GM12892 (cell line): ENCODE data around the gene ATG13.
A peak's percentile ranks its signal among the peaks of the same experiment; 100 is the strongest.

Source experiments
- DNase-seq: peaks from one replicate; pipeline ENCODE4 v3.0.0; 2011; ENCODE audit not compliant: insufficient read length
- FAIRE-seq: peaks from 2 replicates; lab custom pipeline; 2011; peaks lifted over from hg19 to GRCh38; lab: Jason Lieb, UNC
- POLR2A ChIP-seq: IDR thresholded peaks from 2 replicates; pipeline ENCODE4 v1.6.1; 2011; ENCODE audit warnings: low read depth, low read length, control low read depth
- POLR2AphosphoS5 ChIP-seq: IDR thresholded peaks from 2 replicates; pipeline ENCODE4 v1.6.1; 2011; ENCODE audit warnings: low read depth, low read length, control low read depth
- TAF1 ChIP-seq: IDR thresholded peaks from 2 replicates; pipeline ENCODE4 v1.6.1; 2011; ENCODE audit warnings: low read depth, mild to moderate bottlenecking, control low read depth, low read length, borderline replicate concordance

ATG13 gene

DNA sequence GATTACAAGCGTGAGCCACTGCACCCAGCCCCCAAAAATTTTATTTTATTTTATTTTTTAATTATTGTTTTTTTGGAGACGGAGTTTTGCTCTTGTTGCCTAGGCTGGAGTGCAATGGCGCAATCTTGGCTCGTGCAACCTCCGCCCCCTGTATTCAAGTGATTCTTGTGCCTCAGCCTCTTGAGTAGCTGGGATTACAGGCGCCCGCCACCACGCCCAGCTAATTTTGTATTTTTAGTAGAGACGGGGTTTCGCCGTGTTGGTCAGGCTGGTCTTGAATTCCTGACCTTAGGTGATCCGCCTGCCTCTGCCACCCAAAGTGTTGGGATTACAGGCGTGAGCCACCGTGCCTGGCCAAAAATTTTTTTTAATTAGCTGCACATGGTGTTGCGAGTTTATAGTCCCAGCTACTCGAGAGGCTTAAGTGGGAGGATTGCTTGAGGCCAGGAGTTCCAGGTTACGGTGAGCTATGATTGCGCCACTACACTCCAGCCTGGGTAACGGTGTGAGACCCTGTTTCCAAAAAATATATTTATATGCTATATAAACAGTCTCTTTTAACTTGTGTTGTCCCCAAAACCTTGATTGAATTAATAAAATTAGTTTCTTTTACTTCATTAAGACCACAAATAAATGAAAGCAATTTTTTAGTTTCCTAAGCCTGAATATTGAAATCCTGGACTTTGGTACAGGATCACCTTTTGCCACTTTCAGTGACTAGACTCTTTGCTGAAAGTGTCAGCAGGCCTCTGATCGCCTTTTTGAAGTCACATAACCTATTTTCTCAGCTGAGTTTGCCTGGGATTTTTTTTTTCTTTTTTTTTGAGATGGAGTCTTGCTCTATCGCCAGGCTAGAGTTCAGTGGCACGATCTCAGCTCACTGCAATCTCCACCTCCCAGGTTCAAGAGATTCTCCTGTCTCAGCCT, 16.2 kb downstream of the ATG13 start:
- DNase-seq (no peak), FAIRE-seq (no peak)
- no peak for TF ChIP-seq POLR2AphosphoS5
- TF ChIP-seq TAF1: no peak
- TF ChIP-seq POLR2A: no peak

DNA sequence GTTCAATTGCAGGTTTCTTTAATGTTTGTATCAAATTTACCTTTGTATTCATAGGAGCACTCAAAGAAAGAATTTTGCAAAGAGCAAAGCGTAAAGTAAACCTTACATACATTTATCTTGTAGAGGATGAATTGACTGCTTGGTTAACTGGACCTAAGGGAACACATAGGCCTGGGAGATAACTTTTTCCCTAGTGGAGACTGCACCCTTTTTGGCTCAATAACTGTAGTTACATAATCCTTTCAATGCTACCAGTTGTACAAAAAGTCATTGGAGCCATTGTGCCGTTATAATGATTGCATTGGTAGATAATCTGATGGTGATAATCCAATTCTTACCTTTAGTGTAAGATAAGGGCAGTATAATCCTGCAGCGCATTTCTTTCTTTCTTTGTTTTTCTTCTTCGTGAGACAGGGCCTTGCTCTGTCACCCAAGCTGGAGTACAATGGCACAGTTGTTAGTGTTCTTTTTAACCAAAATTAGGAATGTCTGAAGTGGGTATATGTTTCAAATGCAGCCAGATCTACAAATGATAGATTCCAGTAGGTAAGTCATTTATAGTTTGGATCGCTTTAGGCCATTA, 18.3 kb downstream of the ATG13 start:
- no peak for FAIRE-seq
- DNase-seq: no peak
- TF ChIP-seq POLR2AphosphoS5: no peak
- TF ChIP-seq POLR2A: no peak
- TF ChIP-seq TAF1: no peak

- FAIRE-seq: no peak
Measured at GRCh38 chr11:46637546-46637945, 20.2 kb downstream of the ATG13 start.

DNA sequence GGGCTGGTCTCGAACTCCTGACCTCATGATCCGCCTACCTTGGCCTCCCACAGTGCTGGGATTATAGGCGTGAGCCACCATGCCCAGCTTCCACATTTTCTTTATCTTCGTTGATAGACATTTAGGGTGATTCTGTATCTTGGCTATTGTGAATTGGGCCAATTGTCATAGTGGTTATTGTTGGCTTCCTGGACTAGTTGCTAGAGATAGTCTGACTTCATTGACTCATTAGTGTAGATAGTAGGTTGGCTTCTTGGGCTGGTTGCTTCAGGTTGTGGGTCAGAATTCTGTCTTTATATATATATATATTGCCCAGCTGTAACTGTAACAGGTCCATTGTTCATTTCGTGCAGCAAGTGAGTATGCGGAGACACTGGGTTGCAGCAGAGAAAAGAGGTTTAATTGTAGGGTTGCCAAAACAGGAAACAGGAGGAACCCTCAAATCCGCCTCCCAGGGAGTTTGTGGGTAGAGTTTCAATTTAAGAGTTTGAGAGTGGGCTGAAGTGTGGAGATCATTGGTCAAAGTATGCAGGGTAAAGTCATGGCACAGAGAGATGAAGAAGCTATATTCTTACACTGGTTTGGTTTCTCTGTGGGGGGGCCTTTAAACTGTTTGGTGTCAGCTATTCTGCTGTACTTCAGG, 22.0 kb downstream of the ATG13 start:
- FAIRE-seq (no peak), DNase-seq (no peak)
- TF ChIP-seq TAF1: no peak

More at GRCh38 chr11:46637546-46637945, 20.2 kb downstream of the ATG13 start:
- DNase-seq: no peak
- TF ChIP-seq TAF1 (no peak), POLR2A (no peak), POLR2AphosphoS5 (no peak)

- FAIRE-seq: no peak
- TF ChIP-seq TAF1 (no peak), POLR2AphosphoS5 (no peak), POLR2A (no peak)
- DNase-seq: no peak
Measured at GRCh38 chr11:46640036-46640788, 22.9 kb downstream of the ATG13 start.

DNA sequence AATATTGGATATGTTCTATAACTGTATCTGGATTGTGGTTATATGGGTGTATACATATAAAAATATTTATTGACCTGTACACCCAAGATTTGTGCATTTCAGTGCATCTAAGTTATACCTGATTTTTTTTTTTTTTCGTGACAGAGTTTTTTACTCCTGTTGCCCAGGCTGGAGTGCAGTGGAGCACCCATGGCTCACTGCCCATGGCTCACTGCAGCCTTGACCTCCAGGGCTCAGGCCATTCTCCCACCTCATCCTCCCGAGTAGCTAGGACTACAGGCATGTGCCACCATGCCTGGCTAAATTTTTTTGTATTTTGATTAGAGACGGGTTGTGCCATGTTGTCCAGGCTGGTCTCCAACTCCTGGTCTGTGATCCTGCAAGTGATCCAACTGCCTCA, 24.3 kb downstream of the ATG13 start:
- FAIRE-seq: no peak
- no peak for TF ChIP-seq POLR2AphosphoS5
- no peak for TF ChIP-seq POLR2A
- no peak for TF ChIP-seq TAF1
- no peak for DNase-seq

GRCh38 chr11:46642627-46643335, 25.4 kb downstream of the ATG13 start:
- TF ChIP-seq TAF1: no peak
- no peak for TF ChIP-seq POLR2A
- TF ChIP-seq POLR2AphosphoS5: no peak
- no peak for DNase-seq
- FAIRE-seq: peak; percentile 44

GRCh38 chr11:46643531-46643930, 26.2 kb downstream of the ATG13 start:
- no peak for TF ChIP-seq TAF1
- TF ChIP-seq POLR2AphosphoS5: no peak
- no peak for TF ChIP-seq POLR2A
- FAIRE-seq: no peak
- no peak for DNase-seq

DNA sequence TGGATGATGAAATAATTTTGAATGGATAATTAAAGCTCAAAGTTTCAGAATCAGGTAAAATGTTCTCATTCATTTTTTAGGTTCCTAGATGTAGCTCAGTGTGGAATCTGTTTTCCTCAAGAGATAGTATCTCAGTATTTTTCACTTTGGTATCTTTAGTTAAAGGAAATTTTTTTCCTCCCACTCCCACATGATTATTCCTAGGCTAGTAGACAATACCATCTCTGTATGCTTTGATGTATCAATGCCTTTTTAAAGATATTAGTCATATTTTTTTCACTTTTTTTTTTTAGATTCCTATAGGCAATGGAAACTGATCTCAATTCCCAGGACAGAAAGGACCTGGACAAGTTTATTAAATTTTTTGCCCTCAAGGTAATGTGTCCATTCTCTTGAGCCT, 26.6 kb downstream of the ATG13 start:
- no peak for FAIRE-seq

GRCh38 chr11:46649180-46649738, 31.9 kb downstream of the ATG13 start:
- DNase-seq (no peak), FAIRE-seq (no peak)
- no peak for TF ChIP-seq POLR2A
- TF ChIP-seq TAF1: no peak
- no peak for TF ChIP-seq POLR2AphosphoS5

More for the DNA sequence above, 26.6 kb downstream of the ATG13 start:
- no peak for DNase-seq
- no peak for TF ChIP-seq TAF1
- TF ChIP-seq POLR2AphosphoS5: no peak
- no peak for TF ChIP-seq POLR2A
